HUES6 (cell line): ENCODE data around the gene GP1BA.

ENCODE experiments used
- H3K27ac ChIP-seq: 2 replicates; pipeline ENCODE4 v1.7.0; 2013; ENCODE audit warnings: low read depth, mild to moderate bottlenecking, low read length, inconsistent platforms
- H3K27me3 ChIP-seq: 2 replicates; pipeline ENCODE4 v1.6.1; 2013; ENCODE audit warnings: low read length; ENCODE audit not compliant: control insufficient read depth, insufficient read depth
- H3K36me3 ChIP-seq: 2 replicates; pipeline ENCODE4 v1.6.1; 2013; ENCODE audit warnings: low read length; ENCODE audit not compliant: control insufficient read depth, insufficient read depth
- H3K4me1 ChIP-seq: 2 replicates; pipeline ENCODE4 v1.6.1; 2013; ENCODE audit warnings: low read length; ENCODE audit not compliant: control insufficient read depth, insufficient read depth
- H3K4me3 ChIP-seq: 2 replicates; pipeline ENCODE4 v1.5.1; 2013; ENCODE audit warnings: low read depth, low read length
- H3K9ac ChIP-seq: one replicate; pipeline ENCODE4 v1.6.1; 2013; ENCODE audit warnings: mild to moderate bottlenecking, low read length
- H3K9me3 ChIP-seq: 2 replicates; pipeline ENCODE4 v1.6.1; 2013; ENCODE audit warnings: low read depth, low read length; ENCODE audit not compliant: control insufficient read depth, insufficient read depth

The GP1BA gene

DNA sequence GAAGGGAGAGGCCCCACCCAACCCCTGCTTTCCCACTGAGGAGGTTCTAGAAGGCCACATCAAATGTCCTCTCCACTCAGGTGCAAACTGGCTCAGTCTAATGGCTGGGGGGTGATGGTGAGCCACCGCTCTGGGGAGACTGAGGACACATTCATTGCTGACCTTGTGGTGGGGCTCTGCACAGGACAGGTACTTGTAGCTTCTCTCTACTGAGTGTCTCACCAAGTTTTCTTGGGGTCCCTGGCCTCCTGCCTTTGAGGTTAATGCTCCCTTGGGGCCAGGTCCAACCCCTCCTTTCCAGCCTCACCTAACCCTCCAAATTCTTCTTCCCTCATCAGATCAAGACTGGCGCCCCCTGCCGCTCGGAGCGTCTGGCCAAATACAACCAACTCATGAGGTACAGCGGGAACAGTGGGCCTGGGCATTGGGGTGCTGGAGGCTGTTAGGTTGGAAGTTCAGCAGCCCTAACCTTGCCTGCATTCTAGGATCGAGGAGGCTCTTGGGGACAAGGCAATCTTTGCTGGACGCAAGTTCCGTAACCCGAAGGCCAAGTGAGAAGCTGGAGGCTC lies 24.5 kb downstream of the GP1BA start:
- H3K27me3 ChIP-seq: no peaks in the 10 kb centered on the region
- peaks cover 35% of the 10 kb centered on the region for H3K4me1 ChIP-seq
- H3K4me3 ChIP-seq: no peak overlapping the region
- H3K27ac ChIP-seq: no peak overlapping the region
- H3K36me3 ChIP-seq: peaks cover 19% of the 10 kb centered on the region
- no peak overlapping the region for H3K9ac ChIP-seq
- no peaks in the 10 kb centered on the region for H3K9me3 ChIP-seq

DNA sequence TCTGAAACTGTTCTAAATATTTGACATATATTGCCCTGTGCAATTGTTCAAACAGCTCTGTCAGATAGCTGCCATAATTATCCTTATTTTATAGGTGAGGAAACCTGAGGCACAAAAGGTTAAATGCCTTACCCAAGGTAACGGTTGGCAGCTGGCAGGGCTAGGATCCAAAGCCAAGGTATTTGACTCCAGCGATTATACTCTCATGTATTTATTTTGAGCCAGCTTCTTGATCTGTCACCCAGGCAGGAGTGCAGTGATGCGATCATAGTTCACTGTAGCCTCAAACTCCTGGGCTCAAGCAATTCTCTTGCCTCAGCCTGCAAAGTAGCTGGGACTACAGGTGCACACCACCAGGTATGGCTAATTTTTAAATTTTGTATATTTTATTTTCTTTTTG lies 26.0 kb downstream of the GP1BA start:
- Histone ChIP-seq H3K4me1 (peaks cover 25% of the 10 kb centered on the region), H3K4me3 (no peak overlapping the region), H3K27ac (no peak overlapping the region), H3K36me3 (peaks cover 19% of the 10 kb centered on the region), H3K9ac (no peak overlapping the region), H3K27me3 (no peaks in the 10 kb centered on the region), H3K9me3 (no peaks in the 10 kb centered on the region)

DNA sequence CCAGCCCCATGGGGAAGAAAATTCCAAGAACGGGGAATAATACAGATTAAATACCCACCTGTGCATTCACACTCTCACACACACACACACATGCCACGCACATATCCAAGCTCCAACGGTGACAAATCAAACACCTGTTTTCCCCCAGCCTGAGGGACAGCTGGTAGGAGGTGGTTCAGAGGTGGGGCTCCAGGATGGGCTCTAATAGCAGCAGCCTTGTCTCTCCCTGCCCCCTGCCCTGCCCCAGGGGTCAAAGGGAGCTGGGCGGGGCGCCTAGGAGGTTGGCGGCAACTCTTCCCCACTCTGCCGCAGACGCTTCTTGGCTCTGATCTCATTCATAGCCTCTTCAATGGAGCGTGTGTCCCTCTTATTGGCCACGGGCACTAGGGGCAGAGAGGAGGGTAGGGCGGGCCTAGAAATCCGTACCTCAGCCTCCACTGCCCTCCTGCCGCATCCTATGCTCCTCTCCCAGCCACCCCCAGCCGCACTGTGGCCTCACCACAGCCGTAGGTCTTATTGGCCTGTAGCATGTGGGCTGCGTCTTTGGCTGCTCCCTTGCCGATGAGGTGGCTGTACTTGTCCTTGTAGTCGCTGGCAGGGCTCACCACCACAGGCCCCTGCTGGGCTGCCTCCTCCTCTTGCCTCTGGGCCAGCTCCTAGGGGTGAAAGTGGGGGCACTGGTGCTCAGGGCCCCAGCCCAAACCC lies 27.3 kb downstream of the GP1BA start:
- Histone ChIP-seq H3K27ac (no peak overlapping the region), H3K27me3 (no peaks in the 10 kb centered on the region), H3K36me3 (peaks cover 19% of the 10 kb centered on the region), H3K4me3 (no peak overlapping the region), H3K4me1 (peaks cover 17% of the 10 kb centered on the region), H3K9me3 (no peaks in the 10 kb centered on the region), H3K9ac (no peak overlapping the region)

DNA sequence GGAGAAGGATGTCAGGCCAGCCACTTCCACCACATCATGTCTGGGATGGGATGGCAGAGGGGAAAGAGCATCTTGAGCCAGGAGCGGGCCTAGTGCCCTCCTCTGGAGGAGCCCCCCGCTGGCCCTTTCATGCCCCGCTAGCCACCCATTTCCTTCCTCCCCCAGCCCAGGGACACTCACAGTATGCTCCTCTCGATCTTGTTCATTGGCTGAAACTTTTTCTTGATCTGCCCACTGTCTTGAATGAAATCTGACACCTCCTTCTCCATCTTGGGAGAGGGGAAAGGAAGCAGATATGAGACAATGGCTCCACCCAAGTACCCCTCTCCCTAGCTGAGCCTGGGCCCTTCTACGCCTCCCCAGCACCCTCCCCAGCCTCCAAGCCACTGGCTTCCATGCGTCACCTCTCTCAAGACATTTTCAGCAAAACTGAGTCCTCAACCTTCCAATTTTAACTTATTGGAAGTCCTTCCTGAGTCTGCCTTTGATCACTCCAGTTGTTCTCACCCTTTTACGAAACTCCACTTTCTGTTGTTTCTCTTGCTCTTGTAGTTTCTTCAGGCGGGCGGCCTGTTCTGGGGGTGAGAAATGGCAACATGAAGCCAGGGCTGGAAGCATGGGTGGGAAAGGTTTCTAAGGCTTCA lies 28.3 kb downstream of the GP1BA start:
- peaks cover 22% of the 10 kb centered on the region for H3K36me3 ChIP-seq
- H3K4me3 ChIP-seq: no peak overlapping the region
- H3K9ac ChIP-seq: no peak overlapping the region
- H3K27me3 ChIP-seq: no peaks in the 10 kb centered on the region
- H3K9me3 ChIP-seq: peaks cover 3% of the 10 kb centered on the region; the same call in 1 of the 2 replicates
- H3K4me1 ChIP-seq: peaks cover 17% of the 10 kb centered on the region
- H3K27ac ChIP-seq: no peak overlapping the region

DNA sequence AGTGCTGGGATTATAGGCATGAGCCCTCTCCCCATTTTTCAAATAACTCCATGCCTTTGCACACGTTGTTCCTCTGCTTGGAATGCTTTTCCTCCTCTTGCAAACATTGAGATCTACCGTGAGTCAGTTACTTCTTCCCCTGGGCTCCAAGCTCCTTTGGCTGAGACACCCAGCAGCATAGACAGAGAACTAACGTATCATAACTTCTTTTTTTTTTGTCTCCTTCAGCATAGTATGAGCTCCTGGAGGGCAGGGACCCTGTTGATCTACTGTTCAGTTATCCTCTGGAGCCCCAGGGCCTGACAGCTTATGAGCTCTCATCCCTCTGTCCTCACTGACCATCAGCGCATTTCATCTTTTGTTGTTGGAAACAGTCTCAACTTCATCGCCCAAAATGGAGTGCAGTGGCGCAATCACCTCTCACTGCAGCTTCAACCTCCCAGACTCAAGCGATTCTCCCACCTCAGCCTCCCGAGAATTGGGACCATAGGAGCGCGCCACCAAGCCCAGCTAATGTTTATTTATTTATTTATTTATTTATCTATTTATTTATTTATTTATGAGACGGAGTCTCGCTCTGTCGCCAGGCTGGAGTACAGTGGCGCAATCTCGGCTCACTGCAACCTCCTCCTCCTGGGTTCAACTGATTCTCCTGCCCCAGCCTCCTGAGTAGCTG lies 33.4 kb downstream of the GP1BA start:
- Histone ChIP-seq H3K9ac (no peak overlapping the region), H3K36me3 (peaks cover 13% of the 10 kb centered on the region), H3K4me3 (no peak overlapping the region), H3K4me1 (peaks cover 32% of the 10 kb centered on the region), H3K27ac (no peak overlapping the region), H3K27me3 (no peaks in the 10 kb centered on the region), H3K9me3 (peaks cover 5% of the 10 kb centered on the region; the same call in 1 of the 2 replicates)

DNA sequence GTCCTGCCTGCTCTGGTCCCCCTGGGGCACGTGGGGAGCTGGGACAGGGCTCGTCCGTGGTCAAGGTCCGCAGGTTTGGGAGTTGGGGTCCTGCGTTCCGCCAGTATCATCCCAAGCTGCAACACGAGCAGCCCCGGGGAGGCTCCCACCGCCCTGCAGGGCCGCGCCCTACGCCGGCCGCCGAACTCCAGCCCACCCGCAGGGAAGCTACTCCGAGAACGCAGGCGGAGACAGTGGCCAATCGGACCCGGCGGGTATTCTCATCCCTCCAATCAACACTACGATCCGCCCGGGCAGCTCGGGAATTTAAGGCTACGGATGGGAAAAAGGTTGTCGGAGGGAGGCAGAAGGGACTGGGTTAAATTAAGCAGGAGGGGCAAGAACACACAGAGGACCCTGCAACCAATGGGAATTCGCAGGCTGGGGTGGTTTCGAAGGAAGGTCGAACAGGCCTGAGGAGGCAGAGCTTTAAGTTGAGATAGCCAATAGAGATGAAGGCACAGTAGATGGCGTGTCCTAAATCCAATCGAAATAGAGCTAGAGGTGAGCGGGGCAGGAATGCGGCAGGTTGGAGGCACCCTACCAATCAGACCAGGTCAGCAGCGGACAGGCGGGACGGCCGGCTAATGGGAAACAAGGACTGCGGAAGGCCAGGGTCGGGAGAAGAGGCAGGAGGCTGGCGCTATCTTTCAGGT lies 34.9 kb downstream of the GP1BA start:
- H3K36me3 ChIP-seq: peaks cover 9% of the 10 kb centered on the region
- H3K27ac ChIP-seq: peak overlapping the region; percentile 92
- H3K4me1 ChIP-seq: peaks cover 27% of the 10 kb centered on the region
- H3K27me3 ChIP-seq: no peaks in the 10 kb centered on the region
- peaks cover 5% of the 10 kb centered on the region; the same call in 1 of the 2 replicates for H3K9me3 ChIP-seq
- peak overlapping the region; percentile 94 for H3K9ac ChIP-seq
- peak overlapping the region; percentile 89 for H3K4me3 ChIP-seq

DNA sequence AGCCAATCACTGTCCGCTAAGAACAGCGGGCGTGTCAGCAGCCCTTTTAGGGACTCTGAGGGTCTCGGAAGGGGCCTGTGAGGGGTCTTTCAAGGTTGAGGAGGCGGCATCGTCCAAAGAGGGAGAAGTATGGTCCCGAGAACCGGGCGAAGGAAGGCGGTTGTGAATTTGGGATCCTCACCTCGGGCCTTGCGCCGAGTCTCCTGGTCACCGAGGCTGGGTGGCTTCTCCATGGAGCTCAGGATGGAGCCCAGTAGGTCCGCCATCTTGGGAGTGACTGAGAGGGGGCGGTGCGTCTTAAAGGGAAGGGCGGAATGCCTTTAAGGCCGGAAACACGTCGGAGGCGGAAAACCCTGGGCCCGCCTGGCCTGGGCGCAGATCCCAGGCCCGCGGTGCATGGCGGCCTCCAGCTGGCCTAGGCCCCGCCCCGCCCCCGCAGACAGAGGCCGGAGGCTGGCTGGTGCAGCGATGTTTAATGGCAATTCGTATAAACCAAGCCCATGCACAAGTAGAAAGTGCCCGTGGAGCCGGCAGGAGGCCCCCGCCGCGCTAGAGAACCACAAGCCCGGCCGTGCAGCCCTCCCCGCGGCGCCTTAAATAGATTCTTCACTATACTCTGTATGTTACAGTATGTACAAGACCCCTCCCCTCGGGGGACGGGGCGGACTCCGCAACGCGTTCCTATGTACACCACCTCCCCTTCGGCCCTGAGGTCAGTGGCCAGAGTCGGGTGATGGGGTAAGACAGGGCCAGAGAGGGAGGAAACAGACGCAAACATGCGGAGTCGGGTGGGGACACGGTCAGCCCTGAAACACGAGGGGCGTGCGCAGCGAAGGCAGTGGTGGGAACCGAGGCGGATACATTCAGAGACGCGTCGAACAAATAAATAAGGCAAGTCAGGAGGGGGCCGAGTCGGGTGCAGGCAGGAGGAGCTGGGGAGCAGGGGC lies 35.7 kb downstream of the GP1BA start, which contains the start of gene SPAG7:
Gene SPAG7, minus strand, starts transcription at position 279 of the 947 bp plus-strand sequence. Its CDS starts 13 bp downstream, at position 266.
- Histone ChIP-seq H3K27ac (peak within 1 kb of the TSS; percentile 92), H3K4me3 (peak within 1 kb of the TSS; percentile 89), H3K4me1 (peaks cover 31% of the 10 kb centered on the region), H3K27me3 (no peaks in the 10 kb centered on the region), H3K9ac (peak within 1 kb of the TSS; percentile 94), H3K36me3 (peaks cover 9% of the 10 kb centered on the region), H3K9me3 (peaks cover 5% of the 10 kb centered on the region; the same call in 1 of the 2 replicates)

DNA sequence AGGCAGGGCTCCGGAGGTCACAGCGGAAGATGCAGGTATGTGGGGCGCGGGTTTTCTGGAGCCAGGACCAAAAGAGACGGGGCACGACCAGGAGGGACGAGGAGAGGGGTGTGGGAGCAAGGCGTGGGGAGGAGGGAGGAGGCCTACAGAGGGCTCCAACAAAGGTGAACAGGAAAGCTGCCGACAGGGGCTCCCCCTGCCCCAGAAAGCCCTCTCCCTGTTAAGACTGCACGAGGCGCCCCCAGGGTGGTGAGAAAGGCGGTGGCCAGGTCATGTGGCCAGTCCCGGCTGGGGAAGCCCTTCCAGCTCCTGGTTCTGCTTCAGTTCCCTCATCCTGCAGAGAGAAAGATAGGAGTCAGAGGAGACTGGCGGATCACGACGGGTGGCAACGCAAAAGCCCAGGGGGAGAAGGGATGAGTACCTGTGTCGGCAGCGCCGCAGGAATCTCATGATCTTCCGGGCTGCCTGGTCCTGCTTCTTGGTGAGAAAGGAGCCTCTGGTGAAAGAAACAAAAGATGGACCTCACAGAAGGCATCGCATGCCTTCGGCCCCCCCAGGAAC lies 36.5 kb downstream of the GP1BA start:
- H3K9me3 ChIP-seq: peaks cover 5% of the 10 kb centered on the region; the same call in 1 of the 2 replicates
- H3K27ac ChIP-seq: peak overlapping the region; percentile 92; the same call in 1 of the 2 replicates

DNA sequence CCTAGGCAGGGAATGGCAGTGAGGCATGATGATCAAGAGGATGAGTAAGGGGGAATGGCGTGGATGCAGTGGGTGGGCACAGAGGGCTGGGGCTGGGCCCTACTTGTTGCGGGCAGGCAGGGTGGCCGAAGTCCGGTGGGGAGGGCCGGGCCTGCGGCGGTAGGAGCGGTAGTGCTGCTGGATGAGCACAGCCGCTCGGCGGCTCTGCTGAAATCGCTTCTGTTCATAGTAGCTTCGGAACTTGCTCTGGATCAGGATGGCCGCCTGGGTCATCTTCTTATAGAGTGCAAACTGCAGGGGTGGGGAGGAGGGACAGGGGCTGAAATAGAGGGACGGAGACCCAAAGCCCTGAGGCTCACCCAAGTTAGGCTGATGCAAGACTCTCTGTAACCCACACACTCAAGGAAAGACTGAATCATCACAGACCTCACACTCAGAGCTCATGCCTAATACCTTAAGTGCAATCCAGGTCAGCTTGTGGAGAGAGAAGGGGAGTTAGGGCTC lies 37.0 kb downstream of the GP1BA start:
- Histone ChIP-seq H3K27ac (peak overlapping the region; percentile 92; the same call in 1 of the 2 replicates), H3K9me3 (peaks cover 5% of the 10 kb centered on the region; the same call in 1 of the 2 replicates), H3K27me3 (peaks cover 1% of the 10 kb centered on the region; the same call in 1 of the 2 replicates), H3K4me1 (peaks cover 33% of the 10 kb centered on the region), H3K9ac (peak overlapping the region; percentile 94), H3K4me3 (peak overlapping the region; percentile 89), H3K36me3 (peaks cover 9% of the 10 kb centered on the region)

More for the DNA sequence above, 36.5 kb downstream of the GP1BA start:
- Histone ChIP-seq H3K27me3 (no peaks in the 10 kb centered on the region), H3K9ac (peak overlapping the region; percentile 94), H3K4me3 (peak overlapping the region; percentile 89), H3K4me1 (peaks cover 33% of the 10 kb centered on the region), H3K36me3 (peaks cover 9% of the 10 kb centered on the region)
